Hepatocyte (in vitro differentiated cells): ENCODE results near the gene ABL1.
"Not testable (repeated sequence)": the region's sequence is repeated elsewhere in the genome, so short reads cannot be mapped to it uniquely, and the experiment has no call there.

ENCODE experiments used
- EZH2phosphoT487 ChIP-seq: fragments of 200-600 bp; sonication (generic); IDR thresholded peaks from one replicate; pipeline ENCODE4 v1.6.1; 2018; ENCODE audit warnings: antibody characterized with exemption, mild to moderate bottlenecking, low read depth, moderate library complexity; ENCODE audit not compliant: unreplicated experiment, severe bottlenecking
- TF ChIP-seq, protein P1 (sequence below): fragments of 200-600 bp; sonication (generic); IDR thresholded peaks from 2 replicates; pipeline ENCODE4 v1.5.1; 2016; ENCODE audit warnings: antibody characterized with exemption, mild to moderate bottlenecking; ENCODE audit not compliant: poor library complexity

DNA sequence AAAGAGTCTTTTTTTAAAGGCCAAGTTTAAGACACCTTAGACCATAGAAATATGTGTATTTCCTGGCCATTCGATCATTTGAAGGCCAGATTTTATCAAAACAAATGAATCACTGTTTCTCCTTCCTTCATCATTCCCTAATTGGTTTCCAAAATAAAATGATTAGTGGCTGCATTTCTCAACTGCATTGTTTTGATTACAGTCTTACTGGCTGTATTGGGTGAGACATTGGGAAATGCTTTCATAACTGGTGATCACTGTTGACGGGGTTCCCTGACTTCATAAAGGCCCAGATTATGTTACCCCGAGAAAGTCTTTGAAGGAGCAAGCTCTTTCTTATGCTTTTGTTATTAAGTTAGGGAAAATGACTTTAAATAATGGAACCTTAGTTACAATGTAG lies 40.6 kb upstream of the ABL1 start:
- TF ChIP-seq, protein P1, sequence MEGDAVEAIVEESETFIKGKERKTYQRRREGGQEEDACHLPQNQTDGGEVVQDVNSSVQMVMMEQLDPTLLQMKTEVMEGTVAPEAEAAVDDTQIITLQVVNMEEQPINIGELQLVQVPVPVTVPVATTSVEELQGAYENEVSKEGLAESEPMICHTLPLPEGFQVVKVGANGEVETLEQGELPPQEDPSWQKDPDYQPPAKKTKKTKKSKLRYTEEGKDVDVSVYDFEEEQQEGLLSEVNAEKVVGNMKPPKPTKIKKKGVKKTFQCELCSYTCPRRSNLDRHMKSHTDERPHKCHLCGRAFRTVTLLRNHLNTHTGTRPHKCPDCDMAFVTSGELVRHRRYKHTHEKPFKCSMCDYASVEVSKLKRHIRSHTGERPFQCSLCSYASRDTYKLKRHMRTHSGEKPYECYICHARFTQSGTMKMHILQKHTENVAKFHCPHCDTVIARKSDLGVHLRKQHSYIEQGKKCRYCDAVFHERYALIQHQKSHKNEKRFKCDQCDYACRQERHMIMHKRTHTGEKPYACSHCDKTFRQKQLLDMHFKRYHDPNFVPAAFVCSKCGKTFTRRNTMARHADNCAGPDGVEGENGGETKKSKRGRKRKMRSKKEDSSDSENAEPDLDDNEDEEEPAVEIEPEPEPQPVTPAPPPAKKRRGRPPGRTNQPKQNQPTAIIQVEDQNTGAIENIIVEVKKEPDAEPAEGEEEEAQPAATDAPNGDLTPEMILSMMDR = not testable (repeated sequence)
- not testable (repeated sequence) for TF ChIP-seq EZH2phosphoT487
